CD4-positive, alpha-beta T cell treated with Interleukin-2 at 100 ng/mL for 4 hours (primary cell): ENCODE measurements around the gene CLDN18.

Experiments used
- DNase-seq: peaks from one replicate; pipeline ENCODE4 v3.0.0-alpha.2; 2020; ENCODE audit warnings: low spot score

CLDN18 gene

GRCh38 chr3:138063416-138063815, 53.5 kb downstream of the CLDN18 start:
- no peak for DNase-seq

- DNase-seq, result no peak
These were observed 56.0 kb downstream of the CLDN18 start for GRCh38 chr3:138065949-138066348.

- no peak for DNase-seq
These were observed 56.4 kb downstream of the CLDN18 start for GRCh38 chr3:138066383-138066782.

- DNase-seq, result no peak
These were observed 57.0 kb downstream of the CLDN18 start for GRCh38 chr3:138066972-138067371.

- no peak for DNase-seq
These were observed 58.1 kb downstream of the CLDN18 start for GRCh38 chr3:138068046-138068445.

GRCh38 chr3:138068579-138069174, 58.7 kb downstream of the CLDN18 start:
- peak; percentile 66 for DNase-seq

- DNase-seq, result no peak
These were observed 60.0 kb downstream of the CLDN18 start for GRCh38 chr3:138070006-138070405.

GRCh38 chr3:138072796-138073195, 62.8 kb downstream of the CLDN18 start:
- no peak for DNase-seq

- DNase-seq, result no peak
These were observed 68.1 kb downstream of the CLDN18 start for GRCh38 chr3:138078096-138078495.

- DNase-seq, result no peak
These were observed 69.0 kb downstream of the CLDN18 start for GRCh38 chr3:138078901-138079344.

- DNase-seq, result no peak
These were observed 69.9 kb downstream of the CLDN18 start for GRCh38 chr3:138079901-138080300.

- no peak for DNase-seq
These were observed 71.6 kb downstream of the CLDN18 start for GRCh38 chr3:138081371-138082084.

- no peak for DNase-seq
These were observed 72.4 kb downstream of the CLDN18 start for GRCh38 chr3:138082085-138082991.

- DNase-seq, result no peak
These were observed 73.0 kb downstream of the CLDN18 start for GRCh38 chr3:138082992-138083386.
